GM19193 (cell line): ENCODE results near the gene LYAR.

Experiments
- POLR2A ChIP-seq: IDR thresholded peaks from 4 replicates; pipeline ENCODE4 v1.6.1; 2011; ENCODE audit not compliant: insufficient read depth, insufficient read length; ENCODE audit errors: extremely low read depth

Gene LYAR, protein sequence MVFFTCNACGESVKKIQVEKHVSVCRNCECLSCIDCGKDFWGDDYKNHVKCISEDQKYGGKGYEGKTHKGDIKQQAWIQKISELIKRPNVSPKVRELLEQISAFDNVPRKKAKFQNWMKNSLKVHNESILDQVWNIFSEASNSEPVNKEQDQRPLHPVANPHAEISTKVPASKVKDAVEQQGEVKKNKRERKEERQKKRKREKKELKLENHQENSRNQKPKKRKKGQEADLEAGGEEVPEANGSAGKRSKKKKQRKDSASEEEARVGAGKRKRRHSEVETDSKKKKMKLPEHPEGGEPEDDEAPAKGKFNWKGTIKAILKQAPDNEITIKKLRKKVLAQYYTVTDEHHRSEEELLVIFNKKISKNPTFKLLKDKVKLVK

DNA sequence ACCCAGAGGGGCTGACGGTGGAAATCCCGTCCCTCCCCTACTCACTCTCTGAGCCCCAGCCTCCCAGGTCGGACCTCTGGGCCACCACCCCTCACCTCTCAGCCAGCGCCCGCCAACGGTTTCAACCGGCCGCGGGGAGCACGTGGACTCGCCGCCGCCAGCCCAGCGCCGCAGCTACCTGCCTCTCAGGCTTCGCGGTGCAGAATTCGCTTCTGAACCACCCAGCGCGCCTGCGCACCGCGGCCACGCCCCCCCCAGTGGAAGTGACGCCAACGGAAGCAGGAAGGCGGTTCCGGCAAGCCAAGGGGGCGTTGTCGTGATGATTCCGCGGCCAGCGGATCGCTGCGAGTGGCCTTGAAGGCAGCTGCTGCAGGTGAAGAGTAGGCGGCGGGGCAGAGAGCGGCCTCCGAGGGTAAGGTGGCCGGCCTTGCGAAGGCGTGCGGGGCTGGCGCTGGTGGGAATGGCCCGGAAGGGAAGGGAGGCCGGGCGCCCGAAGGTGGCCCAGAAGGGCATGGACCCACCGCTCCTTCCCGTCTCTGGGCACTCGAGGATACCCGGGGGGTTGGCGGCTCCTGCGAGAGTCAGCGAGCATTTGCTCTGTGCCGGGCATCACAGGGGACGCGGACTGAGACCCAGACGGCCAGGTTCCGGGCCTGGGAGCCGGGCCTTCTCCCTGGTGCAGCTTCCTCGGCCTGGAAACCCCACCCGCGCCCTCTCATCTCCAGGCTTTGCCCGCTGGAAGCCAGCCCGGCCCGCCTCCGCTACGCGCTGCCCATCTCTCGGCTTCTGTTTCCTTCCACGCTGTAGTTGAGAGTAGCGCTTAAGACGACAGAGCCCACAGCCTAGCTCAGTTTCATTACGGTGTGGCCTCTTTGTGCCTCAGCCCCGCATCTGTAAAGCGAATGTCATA lies at the start of gene LYAR, which contains the start of gene ZBTB49:
LYAR (minus strand) TSS at position 214 of the 910 bp plus-strand sequence. CDS start 6,412 bp downstream, outside the sequence.
ZBTB49 (plus strand) TSS at position 311 of the 910 bp plus-strand sequence. CDS start 9,695 bp downstream, outside the sequence.
- peak; percentile 81 for TF ChIP-seq POLR2A

DNA sequence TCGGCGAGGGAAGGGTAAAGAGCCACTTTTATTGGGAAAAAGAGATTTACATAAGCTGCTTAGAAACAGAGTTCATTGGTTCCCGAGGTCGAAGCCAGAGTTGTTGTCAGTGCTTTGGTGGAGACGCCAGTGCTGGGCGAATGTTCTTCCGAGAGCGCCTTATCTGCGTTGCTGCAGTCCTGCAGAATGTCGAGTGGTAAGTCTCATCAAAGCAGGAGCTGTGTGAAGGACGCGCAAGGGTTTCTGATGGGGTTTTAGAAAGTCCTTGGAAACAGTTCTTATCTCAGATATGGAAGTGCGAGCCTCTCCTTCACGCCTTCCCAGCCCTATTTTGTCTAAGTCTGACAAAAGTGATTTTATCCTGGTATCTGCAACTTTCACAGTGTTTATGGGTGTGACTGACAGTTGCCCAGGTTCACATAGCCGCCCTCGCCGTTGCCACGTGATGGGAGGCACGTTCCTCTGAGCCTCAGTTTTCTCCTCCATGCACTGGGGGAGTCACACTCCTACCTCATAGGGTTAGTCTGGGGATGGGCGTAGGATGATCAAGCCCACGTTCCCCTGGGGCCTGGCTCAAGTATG lies 49.6 kb upstream of the LYAR start:
- no peak for TF ChIP-seq POLR2A

DNA sequence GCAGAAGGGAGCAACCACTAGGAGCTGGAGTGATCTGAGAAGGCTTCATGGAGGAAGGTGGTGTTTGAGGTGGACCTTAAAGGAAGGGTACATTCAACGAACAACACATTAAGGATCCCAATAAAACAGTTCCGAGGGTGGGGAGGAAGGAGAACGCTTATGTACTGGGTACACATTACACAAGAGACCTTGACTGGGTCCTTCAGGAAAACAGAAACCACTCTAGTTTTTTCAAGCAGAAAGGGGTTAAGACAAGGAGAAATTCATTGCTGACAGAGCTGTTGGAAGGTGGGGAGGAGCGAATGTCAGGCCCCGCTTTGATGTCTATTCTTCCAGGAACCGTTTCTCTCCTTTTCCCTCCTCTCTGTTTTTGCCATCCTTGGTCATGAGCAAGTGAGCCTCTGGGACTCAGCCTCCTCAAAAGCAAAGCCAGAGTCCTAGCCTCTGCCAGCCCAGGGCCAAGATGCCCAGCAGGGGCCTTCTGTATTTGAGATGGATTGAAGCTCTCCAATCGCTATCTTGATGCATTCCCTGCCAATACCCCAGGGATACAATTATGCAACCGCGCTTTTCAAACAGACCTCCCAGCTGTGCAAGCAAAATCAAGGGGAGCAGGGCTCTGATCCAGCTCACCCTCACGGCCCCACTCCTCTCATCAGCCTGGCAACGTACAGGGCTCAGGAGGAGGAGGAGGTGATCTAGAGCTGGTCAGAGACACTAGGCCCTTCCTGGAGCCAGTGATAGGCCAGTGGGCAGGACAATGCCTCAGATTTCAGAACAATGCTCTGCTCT lies 48.5 kb upstream of the LYAR start:
- TF ChIP-seq POLR2A: no peak

DNA sequence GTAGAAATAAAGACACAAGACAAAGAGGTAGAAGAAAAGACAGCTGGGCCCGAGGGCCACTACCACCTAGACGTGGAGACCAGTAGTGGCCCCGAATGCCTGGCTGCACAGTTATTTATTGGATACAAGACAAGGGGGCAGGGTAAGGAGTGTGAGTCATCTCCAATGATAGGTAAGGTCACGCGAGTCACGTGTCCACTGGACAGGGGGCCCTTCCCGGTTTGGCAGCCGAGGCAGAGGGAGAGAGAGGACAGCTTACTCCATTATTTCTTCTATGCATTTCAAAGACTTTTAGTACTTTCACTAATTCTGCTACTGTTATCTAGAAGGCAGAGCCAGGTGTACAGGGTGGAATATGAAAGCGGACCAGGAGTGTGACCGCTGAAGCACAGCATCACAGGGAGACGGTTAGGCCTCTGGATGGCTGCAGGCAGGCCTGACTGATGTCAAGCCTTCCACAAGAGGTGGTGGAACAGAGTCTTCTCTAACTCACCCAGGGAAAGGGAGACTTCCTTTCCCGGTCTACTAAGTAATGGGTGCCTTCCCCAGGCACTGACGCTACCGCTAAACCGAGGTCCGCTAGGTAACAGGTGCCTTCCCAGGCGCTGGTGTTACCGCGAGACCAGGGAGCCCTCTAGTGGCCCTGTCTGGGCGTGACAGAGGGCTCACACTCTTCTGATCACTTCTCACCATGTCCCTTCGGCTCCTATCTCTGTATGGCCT lies 45.0 kb upstream of the LYAR start:
- no peak for TF ChIP-seq POLR2A

DNA sequence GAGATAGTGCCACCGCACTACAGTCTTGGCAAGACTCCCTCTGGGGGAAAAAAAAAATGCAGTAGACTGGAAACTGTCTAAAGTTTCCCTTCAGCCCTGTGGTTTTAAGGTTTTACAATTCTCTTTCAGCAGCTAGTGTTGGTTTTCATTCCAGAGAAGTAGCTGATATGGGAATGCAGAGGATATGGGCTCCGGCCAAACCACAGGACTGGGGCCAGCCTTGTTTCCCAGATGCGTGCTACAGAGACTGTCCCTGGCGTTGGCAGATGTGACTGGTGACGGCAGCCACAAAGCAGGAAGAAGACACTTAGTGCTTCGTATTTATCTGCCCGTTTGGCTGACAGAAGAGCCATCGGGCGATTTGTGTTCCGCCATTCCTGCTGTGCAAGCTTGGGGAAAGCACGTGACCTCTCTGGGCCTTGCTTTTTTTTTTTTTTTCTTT lies 43.3 kb upstream of the LYAR start:
- no peak for TF ChIP-seq POLR2A

DNA sequence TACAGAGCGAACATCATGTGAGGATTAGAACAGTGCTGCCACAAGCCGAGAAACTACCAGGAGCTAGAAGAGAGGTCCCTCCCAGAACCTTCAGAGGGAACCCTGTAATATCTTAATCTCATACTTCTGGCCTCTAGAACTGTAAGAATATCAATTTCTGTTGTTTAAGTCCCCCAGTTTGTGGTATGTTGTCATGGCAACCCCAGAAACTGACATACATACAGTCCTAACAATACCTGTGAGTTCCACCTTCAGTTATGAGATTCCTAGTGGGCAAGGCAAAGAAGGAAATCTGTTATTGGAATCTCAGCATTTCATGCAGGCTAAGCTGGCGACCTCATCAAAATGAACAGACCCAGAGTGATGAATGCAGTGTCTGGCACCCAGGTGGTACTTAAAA lies 42.6 kb upstream of the LYAR start:
- no peak for TF ChIP-seq POLR2A

DNA sequence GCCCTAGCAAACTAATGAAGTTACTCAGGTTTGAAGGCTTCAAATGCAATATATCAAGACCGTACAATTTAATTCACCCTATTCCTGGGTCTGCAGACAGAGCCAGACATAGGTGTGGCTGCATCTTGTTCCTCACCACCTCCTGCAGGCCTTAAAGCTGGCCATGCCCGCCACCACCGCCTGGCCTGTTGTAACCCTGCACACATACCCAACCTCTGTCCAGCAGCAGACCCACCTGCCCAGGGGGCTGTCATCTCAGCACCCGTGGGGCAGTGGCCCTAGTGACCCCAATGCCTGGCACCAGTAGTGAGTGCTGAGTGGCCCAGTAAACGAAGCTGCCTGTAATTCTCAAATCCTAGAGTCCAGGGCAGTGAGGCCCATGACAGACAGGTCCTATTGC lies 40.8 kb upstream of the LYAR start:
- no peak for TF ChIP-seq POLR2A

DNA sequence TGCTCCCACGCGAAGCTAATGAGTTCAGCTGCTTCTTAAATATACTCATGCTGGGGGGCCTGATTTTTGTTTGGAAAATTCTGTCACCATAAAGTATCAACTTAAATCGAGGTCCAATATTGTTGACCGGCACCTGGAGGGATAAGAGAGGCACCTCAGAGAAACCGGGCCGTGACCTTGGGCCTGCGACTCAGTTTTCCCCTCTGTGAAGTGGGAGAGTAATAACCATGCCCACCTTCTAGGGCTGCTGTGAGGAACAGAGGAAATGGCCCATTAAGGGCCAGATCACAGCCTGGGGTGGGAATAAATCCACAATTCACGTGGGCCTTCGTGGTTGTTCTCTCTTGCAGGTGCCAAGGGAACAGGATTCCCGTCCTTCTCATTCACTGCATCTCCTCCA lies 39.5 kb upstream of the LYAR start:
- TF ChIP-seq POLR2A: no peak

DNA sequence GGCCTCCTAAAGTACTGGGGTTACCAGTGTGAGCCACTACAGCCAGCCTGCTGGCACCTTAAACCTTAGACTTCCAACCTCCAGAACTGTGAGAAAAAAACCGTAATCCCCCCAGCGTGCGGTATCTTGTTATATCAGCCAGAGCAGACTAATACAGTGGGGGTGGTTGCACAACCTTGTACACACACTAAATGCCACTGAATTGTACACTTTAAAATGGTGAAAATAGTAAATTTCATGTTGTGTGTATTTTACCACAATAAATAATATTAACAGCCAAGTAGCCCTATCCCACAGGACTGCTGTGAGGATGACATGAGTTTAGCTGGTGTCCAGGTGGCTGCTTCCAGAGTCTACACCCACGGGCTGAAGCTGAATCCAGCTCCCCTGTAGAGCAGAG lies 38.9 kb upstream of the LYAR start:
- no peak for TF ChIP-seq POLR2A

DNA sequence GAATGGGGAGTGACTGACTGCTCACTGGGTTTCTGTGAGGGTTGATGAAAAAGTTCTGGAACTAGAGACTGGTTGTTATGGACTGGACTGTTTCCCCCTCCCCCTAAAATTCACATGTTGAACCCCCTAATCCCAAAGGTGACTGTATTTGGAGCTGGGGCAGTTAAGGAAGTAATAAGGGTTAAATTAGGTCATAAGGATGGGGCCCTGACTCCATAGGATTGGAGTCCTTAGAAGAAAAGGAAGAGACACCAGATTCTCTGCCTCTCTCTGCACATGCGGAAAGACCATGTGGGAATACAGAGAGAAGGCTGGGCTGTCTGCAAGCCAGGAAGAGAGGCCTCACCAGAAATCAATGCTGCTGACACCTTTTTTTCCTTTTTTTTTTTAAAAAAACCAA lies 38.3 kb upstream of the LYAR start:
- TF ChIP-seq POLR2A: no peak

DNA sequence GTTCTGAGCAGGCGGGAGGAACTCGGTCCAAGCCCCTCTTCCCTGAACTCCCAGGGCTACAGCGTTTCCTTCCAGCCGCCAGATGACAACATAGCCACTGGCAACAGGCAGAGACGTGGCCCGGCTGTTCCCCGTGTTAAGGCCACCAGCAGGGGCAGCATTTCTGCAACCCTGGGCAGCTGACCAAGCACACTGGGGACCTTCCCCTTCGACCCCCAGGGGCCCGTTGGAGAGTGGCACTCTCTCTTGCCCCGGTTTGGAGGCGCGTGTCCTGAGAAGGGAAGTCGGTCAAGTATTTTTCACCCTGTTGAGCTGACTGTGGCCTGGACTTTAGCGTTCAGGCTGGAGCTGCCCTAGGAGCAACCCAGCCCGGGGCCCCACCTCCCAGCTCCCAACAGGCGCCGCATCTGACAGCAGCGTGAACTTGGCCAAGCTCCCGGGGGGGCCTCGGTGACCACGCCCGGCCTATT lies 37.7 kb upstream of the LYAR start:
- TF ChIP-seq POLR2A: no peak

DNA sequence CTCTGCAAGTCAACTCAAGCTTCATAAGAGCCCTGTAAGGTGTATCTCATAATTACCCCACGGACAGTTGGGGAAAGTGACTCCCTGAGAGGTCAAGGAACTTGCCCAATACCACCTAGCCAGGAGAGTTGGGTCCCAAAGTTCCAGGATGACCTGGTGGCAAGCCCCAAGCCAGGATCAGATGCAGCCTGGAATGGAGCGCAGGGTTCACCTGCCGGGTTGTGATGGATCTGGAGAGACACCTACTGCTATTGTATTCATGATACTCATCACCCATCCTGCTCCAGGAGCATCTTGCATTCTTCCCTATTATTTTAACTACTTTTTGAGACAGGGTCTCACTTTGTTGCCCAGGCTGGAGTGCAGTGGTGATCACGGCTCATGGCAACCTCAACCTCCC lies 36.2 kb upstream of the LYAR start:
- TF ChIP-seq POLR2A: no peak

DNA sequence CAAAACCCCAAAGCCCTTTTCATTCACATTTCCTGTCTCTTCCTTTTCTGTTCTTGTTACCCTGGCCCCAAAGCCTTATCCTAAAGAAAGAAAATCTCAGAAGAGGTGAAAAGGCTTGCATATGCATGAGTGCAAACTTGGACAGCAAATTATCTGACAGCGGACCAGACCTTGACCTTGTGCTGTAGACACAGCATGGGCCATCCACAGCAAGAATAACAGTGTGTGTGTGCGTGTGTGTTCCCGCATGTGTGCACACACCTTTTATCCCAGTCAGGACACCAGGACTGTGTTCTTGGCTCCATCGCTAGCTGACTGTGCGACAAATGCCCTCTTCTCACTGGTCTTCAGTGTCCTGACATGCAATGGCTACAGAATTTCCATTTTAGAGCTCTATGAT lies 35.4 kb upstream of the LYAR start:
- no peak for TF ChIP-seq POLR2A
